Measurements from ENCODE around the gene PPP4R3A.

GRCh38 chr14:91503000-91503504, 7.1 kb downstream of the PPP4R3A start:
- TF ChIP-seq POLR2AphosphoS5 (IDR thresholded peaks at IDR 0.05; ENCODE audit: low read depth, low read length) = no peak
- no peak for TF ChIP-seq POLR2A (IDR thresholded peaks at IDR 0.05; ENCODE audit: low read depth, low read length)
- TF ChIP-seq TAF1 (IDR thresholded peaks at IDR 0.05; ENCODE audit: borderline replicate concordance, low read depth, low read length) = no peak

Data from GM12892 (cell line).